Brain pericyte (primary cell): ENCODE results near the gene CDK3.

Experiments used
- DNase-seq: peaks from one replicate; pipeline ENCODE4 v3.0.0-alpha.2; 2012; ENCODE audit warnings: low read depth, low spot score

The CDK3 gene

GRCh38 chr17:75991396-75991795 lies 9.3 kb upstream of the CDK3 start:
- DNase-seq = no peak

GRCh38 chr17:75994802-75995370 lies 5.8 kb upstream of the CDK3 start:
- DNase-seq = no peak

DNA sequence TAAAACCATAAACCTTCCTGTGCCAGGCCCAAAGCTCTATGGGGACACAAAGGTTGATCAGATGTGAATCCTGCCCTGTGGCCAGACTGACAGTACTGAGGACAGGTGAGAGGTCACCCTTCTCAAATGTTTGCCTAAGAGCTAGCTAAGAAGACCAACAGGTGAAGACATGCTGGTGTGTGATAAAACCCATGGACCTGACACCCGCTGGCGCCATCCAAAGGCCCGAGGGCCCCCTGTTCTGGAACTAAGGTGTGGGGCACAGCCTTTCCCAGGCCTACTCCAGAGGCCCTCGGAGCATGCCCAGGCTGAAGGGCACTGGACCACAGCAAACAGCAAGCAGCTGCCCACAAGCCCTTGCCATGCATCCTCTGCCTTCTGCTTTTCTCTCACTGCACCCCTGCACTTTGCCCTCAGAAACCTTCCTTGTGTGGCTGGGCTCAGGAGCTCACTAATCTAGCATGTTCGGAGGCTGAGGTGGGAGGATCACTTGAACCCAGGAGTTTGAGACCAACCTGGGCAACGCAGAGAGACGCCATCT lies 5.2 kb upstream of the CDK3 start:
- no peak for DNase-seq

GRCh38 chr17:75996665-75997590 lies 3.7 kb upstream of the CDK3 start:
- DNase-seq = no peak

GRCh38 chr17:75998327-75998795 lies 2.3 kb upstream of the CDK3 start:
- DNase-seq = no peak

- no peak for DNase-seq
These were observed 470 bp upstream of the CDK3 start for GRCh38 chr17:76000016-76000754.

DNA sequence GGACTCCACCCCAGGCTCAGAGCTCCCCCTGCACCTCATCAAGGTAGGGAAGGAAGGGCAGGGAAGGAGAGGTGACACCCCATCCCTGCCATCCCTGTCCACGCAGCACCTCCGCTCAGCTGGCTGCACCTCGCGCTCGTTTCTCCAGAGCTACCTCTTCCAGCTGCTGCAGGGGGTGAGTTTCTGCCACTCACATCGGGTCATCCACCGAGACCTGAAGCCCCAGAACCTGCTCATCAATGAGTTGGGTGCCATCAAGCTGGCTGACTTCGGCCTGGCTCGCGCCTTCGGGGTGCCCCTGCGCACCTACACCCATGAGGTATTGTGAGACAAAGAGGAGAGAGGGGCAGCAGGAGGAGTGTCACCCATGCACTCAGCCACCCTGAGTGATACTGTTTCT lies 1.4 kb downstream of the CDK3 start:
- no peak for DNase-seq

GRCh38 chr17:76003915-76004314 lies 3.3 kb downstream of the CDK3 start:
- DNase-seq = no peak

DNA sequence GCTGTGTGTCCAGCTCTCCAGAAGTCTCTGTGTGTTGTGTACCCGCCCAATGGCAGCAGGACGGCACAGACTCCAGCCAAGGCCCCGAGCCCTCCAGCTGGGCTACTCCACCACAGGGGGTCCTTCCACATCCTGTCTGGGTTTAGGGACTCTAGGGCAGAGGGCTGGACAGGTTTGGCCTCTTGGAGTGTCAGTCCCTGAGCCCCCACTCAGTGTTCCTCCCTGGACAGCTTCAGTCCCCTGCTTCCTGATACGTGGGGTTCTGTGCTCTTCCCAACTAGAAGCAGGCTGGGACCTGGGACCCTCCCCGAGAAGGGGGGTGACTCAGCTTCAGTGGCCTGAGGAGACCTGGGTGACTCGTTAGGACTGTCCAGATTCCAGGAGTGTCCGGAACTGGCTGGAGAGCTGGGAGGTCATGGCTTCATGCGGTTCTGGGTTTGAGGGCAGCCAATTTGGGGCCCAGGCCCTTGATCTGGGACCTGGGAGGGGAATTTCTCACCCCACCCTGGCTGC lies 4.2 kb downstream of the CDK3 start:
- DNase-seq = no peak

DNA sequence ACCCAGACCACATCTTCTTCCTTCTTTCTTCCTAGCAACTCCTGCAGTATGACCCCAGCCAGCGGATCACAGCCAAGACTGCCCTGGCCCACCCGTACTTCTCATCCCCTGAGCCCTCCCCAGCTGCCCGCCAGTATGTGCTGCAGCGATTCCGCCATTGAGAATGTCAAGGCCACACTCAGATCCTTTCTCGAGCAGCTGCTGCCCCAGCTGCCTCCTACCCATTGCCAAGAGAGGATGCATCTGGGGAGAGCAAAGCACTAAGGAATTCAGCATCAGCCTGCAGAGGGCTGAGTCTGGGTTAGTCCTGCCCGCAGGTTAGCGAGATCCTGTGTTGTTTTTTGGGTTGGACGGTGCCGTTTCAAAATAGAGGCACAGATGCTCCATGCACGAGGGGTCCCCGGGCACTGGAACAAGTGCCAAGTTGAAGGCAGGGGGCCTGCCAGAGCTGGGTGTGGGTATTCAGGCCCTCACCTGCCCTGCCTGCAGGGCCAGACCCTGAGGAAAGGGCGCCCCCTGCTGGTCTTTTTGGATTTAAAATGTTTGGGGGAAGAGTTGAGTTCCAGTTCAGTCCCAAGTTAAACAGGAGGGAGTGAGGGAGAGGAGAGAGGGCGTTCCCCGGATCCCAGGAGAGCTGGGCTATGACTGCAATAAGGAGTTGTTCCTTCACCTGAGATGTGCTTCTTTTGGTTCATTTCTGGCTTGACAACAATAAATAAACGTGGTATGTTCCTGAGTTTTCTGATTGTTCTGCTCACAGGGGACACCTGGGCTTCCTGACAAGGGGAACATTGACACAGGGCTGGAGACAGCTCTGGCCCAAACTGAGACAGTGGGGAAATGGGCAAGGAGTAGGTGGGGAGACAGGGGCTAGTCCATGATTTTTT lies 4.9 kb downstream of the CDK3 start:
- DNase-seq = peak; percentile 36

DNA sequence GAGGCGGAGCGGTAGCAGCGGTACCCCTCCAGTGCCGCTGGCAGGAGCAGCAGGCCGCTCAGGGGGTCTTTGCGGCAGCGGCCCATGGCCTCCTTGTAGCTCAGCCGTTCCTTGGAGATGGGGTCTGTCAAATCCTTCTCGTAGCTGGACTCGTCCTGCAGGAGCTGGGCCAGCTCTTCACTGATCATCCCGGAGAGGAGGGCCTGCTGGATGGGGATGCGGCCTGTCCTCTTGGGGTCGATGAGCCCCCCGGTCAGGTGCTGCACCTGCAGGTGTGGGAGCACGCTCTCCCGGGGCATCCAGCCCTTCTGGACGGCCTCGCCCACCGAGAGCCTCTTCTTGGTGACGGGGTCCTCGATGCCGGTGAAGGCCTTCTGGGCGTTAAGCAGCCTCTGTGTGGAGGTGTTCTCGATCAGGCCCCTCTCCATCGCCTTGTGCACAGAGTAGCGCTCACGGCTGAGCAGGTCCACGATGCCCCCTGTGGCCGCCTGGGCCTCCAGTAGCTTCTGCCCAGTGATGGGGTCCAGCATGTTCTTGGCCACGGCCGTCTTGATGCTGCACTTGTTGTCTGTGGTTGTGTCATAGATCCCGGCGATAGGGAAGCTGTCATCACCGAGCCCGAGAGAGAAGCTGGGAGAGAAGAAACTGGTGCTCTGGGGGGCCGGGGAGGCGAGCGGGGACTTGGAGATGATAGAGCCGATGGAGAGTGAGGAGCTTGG lies 6.6 kb downstream of the CDK3 start:
- no peak for DNase-seq

DNA sequence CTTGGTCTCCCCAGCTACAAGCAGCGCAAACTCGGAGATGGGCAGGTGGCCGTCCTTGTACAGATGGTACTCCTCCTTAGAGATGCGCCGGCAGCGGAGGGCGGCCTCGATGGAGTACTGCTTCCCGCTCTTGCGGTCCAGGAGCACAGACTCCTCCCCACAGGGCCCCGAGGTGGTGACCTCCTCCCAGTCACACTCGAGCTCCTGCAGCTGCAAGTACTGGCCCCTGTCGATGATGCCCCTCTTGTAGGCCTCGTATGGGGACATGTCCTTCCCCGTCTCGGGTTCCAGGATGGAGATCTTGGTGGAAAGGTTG lies 7.2 kb downstream of the CDK3 start:
- no peak for DNase-seq

GRCh38 chr17:76008208-76008607 lies 7.6 kb downstream of the CDK3 start:
- no peak for DNase-seq

DNA sequence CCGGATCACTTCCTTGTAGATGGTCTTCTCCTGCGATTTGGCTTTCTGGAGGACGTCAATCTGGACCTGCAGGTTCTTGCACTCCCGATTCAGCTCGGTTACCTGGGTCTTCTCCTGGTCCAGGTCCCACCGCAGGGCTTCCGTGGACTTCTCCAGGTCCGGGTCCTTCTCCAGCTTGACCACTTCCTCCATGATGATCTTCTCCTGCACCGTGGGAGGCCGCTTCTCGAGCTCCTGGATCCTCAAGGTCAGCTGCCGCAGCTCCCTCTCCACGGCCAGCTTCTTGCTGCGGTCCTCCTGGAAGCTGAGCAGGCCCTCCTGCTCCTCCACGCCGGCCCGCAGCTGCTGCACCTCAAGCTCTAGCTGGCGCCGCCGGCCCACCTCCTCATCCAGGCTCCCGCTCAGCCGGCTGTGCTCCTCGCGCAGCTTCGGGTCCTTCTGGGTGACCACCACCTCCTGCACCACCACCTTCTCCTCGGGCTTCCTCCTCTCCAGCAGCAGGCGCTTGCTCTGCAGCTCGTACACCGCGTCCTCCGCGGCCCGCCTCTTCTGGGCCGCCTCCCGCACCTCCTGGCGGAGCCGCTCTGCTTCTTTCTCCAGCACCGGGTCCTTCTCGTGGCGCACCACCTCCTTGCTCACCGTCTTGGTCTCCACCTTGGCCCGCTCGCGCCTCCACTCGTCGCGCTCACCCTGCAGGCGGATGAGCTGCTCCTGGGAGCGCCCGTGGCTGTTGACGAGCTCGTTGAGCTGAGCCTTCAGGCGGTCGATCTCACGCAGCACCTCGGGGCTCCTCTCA lies 8.2 kb downstream of the CDK3 start:
- DNase-seq = no peak

GRCh38 chr17:76009447-76009846 lies 8.8 kb downstream of the CDK3 start:
- no peak for DNase-seq

DNA sequence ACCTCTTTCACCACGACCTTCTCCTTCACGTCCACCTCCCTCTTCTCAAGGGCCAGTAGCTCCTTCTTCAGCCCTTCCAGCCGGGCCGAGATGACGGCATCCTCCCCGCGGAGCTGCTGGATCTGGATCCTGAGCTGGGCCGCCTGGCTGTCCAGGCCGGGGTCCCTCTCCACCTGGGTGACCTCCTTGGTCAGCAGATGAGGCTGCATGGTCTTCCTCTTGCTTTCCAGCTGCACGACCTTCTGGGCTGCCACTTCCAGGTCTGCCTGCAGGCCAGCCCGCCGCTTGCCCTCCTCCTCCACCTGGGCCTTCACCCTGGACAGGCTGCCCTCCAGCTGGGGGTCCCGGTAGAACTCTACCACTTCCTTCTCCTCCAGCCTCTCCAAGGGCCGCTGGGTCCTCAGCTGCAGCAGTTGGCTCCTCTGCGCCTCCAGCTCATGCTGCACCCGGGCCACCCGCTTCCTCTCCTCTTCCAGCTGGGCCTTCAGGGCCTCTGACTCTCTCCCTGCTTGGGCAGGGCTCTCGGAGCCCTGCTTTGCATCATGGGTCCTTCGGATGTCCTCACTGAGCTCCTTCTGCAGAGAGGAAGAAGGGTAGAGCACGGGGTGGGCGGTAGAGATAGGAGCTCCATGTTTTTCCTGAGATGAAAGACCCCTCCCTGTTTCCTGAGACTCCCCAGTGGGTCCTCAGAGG lies 9.5 kb downstream of the CDK3 start:
- DNase-seq = no peak

DNA sequence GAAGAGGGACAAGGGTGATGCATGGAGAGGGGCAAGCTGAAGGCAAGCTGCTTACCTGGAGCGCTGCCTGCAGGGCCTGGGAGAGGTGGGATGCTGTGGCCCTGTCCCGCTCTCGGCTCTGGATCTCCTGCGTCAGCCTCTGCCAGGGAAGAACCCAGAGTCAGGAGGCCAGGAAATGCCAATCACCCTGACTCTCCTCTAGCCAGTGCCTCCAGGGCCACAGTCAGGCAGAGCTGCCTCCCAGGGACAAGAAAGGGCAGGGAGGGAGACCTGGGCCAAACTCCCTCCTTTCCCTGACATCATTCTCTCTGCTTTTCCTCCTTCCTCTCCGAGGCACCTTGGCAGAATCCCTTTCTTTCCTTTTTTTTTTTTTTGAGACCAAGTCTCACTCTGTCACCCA lies 11.3 kb downstream of the CDK3 start:
- no peak for DNase-seq

DNA sequence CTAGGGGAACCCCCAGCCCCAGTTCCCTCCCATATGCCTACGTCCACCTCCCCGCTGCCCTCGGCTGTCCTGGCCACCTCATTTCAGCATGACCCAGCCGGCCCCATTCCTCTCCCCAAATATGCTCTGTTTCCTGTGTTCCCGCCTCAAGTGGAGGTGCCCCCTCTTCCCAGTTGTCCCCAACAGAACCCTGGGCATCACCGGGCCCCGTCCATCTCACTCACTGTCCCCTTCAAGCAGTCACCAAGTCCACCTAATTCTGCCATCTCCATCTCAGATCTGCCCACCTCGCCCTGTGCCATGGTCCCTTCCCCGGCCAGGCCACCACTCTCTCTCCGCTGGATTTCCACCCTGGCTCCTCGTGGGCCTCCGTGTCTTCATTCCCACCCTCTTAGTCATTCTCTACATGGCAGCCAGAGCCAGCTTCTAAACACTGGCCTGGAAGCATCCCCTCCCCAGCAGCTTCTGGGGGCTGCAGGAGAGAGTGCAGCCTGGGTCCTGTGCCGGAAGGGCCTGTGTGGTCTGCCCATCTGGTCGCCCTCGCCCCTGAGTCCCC lies 12.8 kb downstream of the CDK3 start:
- DNase-seq = no peak
